Duodenal mucosa (tissue), 2 donors: Measurements from ENCODE around the gene ITGB2.
A peak's percentile ranks its signal among the peaks of the same experiment; 100 is the strongest.

Source experiments
- H3K27ac ChIP-seq: one replicate; pipeline ENCODE4 v1.7.0; 2013; ENCODE audit warnings: low read depth, low read length
- H3K27me3 ChIP-seq, 2 donors: one replicate each; pipeline ENCODE4 v1.7.0; 2013; ENCODE audit warnings: low read length in 2 of 2, control low read depth in 1 of 2; ENCODE audit not compliant: insufficient read depth in 2 of 2, control insufficient read depth in 1 of 2
- H3K36me3 ChIP-seq, 2 donors: one replicate each; pipeline ENCODE4 v1.7.0; 2013; ENCODE audit warnings: low read length in 2 of 2, control low read depth in 1 of 2; ENCODE audit not compliant: insufficient read depth in 2 of 2, control insufficient read depth in 1 of 2
- H3K4me1 ChIP-seq, 2 donors: one replicate each; pipeline ENCODE4 v1.7.0; 2013; ENCODE audit warnings: low read length in 2 of 2, control low read depth in 1 of 2; ENCODE audit not compliant: insufficient read depth in 2 of 2, control insufficient read depth in 1 of 2
- H3K4me3 ChIP-seq, 2 donors: one replicate each; pipeline ENCODE4 v1.7.0; 2013; ENCODE audit warnings: low read length in 2 of 2, low read depth in 1 of 2
- H3K9ac ChIP-seq, 2 donors: one replicate each; pipeline ENCODE4 v1.7.0; 2013; ENCODE audit warnings: low read length in 2 of 2, low read depth in 1 of 2
- H3K9me3 ChIP-seq, 2 donors: one replicate each; pipeline ENCODE4 v1.7.0; 2013; ENCODE audit warnings: low read length in 2 of 2, control low read depth in 1 of 2; ENCODE audit not compliant: control insufficient read depth in 1 of 2

Gene ITGB2

GRCh38 chr21:44960141-44961092 lies 39.7 kb upstream of the ITGB2 start:
- no peaks in the 10 kb centered on the region for H3K9me3 ChIP-seq
- H3K9ac ChIP-seq = no peak overlapping the region
- H3K36me3 ChIP-seq = peaks cover 6 to 47% of the 10 kb centered on the region in 2 donors
- H3K27me3 ChIP-seq = no peaks in the 10 kb centered on the region
- H3K27ac ChIP-seq = no peak overlapping the region
- H3K4me3 ChIP-seq = no peak overlapping the region
- peaks cover 9 to 12% of the 10 kb centered on the region in 2 donors for H3K4me1 ChIP-seq

- H3K4me3 ChIP-seq = no peak overlapping the region
- H3K27ac ChIP-seq = no peak overlapping the region
- H3K4me1 ChIP-seq = peaks cover 9 to 12% of the 10 kb centered on the region in 2 donors
- H3K9ac ChIP-seq = no peak overlapping the region
- no peaks in the 10 kb centered on the region for H3K9me3 ChIP-seq
- H3K27me3 ChIP-seq = no peaks in the 10 kb centered on the region
- peaks cover 3 to 50% of the 10 kb centered on the region in 2 donors for H3K36me3 ChIP-seq
Observed at GRCh38 chr21:44959376-44960091, 38.8 kb upstream of the ITGB2 start.

- Histone ChIP-seq H3K27me3 (no peaks in the 10 kb centered on the region), H3K4me1 (peaks cover 9 to 12% of the 10 kb centered on the region in 2 donors), H3K4me3 (no peak overlapping the region), H3K9ac (no peak overlapping the region), H3K36me3 (peaks cover 3 to 50% of the 10 kb centered on the region in 2 donors), H3K9me3 (no peaks in the 10 kb centered on the region), H3K27ac (peak overlapping the region; percentile 10)
Observed at GRCh38 chr21:44958471-44959191, 37.9 kb upstream of the ITGB2 start.

- Histone ChIP-seq H3K36me3 (peaks cover 3 to 50% of the 10 kb centered on the region in 2 donors), H3K4me3 (no peak overlapping the region), H3K9ac (no peak overlapping the region), H3K9me3 (no peaks in the 10 kb centered on the region), H3K4me1 (peaks cover 9 to 12% of the 10 kb centered on the region in 2 donors), H3K27me3 (no peaks in the 10 kb centered on the region), H3K27ac (peak overlapping the region; percentile 10)
Observed at GRCh38 chr21:44957901-44958451, 37.3 kb upstream of the ITGB2 start.

- Histone ChIP-seq H3K36me3 (peaks cover 3 to 45% of the 10 kb centered on the region in 2 donors), H3K9ac (no peak overlapping the region), H3K4me3 (no peak overlapping the region), H3K27me3 (no peaks in the 10 kb centered on the region), H3K9me3 (no peaks in the 10 kb centered on the region), H3K4me1 (peaks cover 9 to 12% of the 10 kb centered on the region in 2 donors), H3K27ac (no peak overlapping the region)
Observed at GRCh38 chr21:44957047-44957831, 36.5 kb upstream of the ITGB2 start.

- Histone ChIP-seq H3K27me3 (no peaks in the 10 kb centered on the region), H3K4me3 (no peak overlapping the region), H3K9ac (no peak overlapping the region), H3K4me1 (peaks cover 9 to 12% of the 10 kb centered on the region in 2 donors), H3K9me3 (no peaks in the 10 kb centered on the region), H3K27ac (no peak overlapping the region), H3K36me3 (peaks cover 3 to 45% of the 10 kb centered on the region in 2 donors)
Observed at GRCh38 chr21:44956356-44957046, 35.8 kb upstream of the ITGB2 start.

- Histone ChIP-seq H3K9me3 (no peaks in the 10 kb centered on the region), H3K36me3 (peaks cover 0 to 46% of the 10 kb centered on the region in 2 donors), H3K9ac (no peak overlapping the region), H3K4me3 (no peak overlapping the region), H3K27ac (no peak overlapping the region), H3K4me1 (peaks cover 9 to 12% of the 10 kb centered on the region in 2 donors), H3K27me3 (no peaks in the 10 kb centered on the region)
Observed at GRCh38 chr21:44955798-44956175, 35.1 kb upstream of the ITGB2 start.

- H3K4me3 ChIP-seq = no peak overlapping the region
- H3K27ac ChIP-seq = no peak overlapping the region
- no peaks in the 10 kb centered on the region for H3K9me3 ChIP-seq
- peaks cover 9 to 12% of the 10 kb centered on the region in 2 donors for H3K4me1 ChIP-seq
- peaks cover 0 to 45% of the 10 kb centered on the region in 2 donors for H3K36me3 ChIP-seq
- H3K27me3 ChIP-seq = no peaks in the 10 kb centered on the region
- no peak overlapping the region for H3K9ac ChIP-seq
Observed at GRCh38 chr21:44955141-44955797, 34.6 kb upstream of the ITGB2 start.
